ENCODE results near the gene SIGLEC11.

- TF ChIP-seq POLR2A (IDR thresholded peaks at IDR 0.05) (no peak), CTCF (IDR thresholded peaks at IDR 0.05) (no peak)
Measured at GRCh38 chr19:49911381-49912145, 49.4 kb downstream of the SIGLEC11 start.
